HL-60 (cell line): ENCODE measurements around the gene SCNN1G.
"Not testable (repeated sequence)": the region's sequence is repeated elsewhere in the genome, so short reads cannot be mapped to it uniquely, and the experiment has no call there.

ENCODE experiments used
- POLR2AphosphoS5 ChIP-seq: IDR thresholded peaks from 2 replicates; pipeline ENCODE4 v1.6.1; 2012; ENCODE audit warnings: low read depth
- TF ChIP-seq, protein P1 (sequence below): IDR thresholded peaks from one replicate; pipeline ENCODE4 v1.5.1; 2011; ENCODE audit warnings: low read length, control low read depth, inconsistent platforms; ENCODE audit not compliant: insufficient read depth

DNA sequence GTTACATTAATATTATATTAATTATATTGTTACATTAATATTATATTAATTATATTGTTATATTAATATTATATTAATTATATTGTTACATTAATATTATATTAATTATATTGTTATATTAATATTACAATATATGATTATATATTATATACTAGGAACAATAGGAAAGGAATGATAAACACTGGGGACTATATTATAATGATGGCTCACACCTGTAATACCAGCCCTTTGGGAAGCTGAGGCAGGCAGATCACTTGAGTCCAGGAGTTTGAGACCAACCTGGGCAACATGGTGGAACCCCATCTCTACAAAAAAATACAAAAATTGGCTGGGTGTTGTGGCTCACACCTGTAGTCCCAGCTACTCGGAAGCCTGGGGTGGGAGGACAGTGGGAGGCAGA lies 71.1 kb downstream of the SCNN1G start:
- TF ChIP-seq, protein P1, sequence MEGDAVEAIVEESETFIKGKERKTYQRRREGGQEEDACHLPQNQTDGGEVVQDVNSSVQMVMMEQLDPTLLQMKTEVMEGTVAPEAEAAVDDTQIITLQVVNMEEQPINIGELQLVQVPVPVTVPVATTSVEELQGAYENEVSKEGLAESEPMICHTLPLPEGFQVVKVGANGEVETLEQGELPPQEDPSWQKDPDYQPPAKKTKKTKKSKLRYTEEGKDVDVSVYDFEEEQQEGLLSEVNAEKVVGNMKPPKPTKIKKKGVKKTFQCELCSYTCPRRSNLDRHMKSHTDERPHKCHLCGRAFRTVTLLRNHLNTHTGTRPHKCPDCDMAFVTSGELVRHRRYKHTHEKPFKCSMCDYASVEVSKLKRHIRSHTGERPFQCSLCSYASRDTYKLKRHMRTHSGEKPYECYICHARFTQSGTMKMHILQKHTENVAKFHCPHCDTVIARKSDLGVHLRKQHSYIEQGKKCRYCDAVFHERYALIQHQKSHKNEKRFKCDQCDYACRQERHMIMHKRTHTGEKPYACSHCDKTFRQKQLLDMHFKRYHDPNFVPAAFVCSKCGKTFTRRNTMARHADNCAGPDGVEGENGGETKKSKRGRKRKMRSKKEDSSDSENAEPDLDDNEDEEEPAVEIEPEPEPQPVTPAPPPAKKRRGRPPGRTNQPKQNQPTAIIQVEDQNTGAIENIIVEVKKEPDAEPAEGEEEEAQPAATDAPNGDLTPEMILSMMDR, result not testable (repeated sequence)
- TF ChIP-seq POLR2AphosphoS5, result not testable (repeated sequence)
